H1 (cell line): ENCODE measurements around the gene TP53TG3. TPM values are rescaled to one million over a fixed set of nuclear protein-coding genes. Genes with fewer than 3 reads are reported as not detected.
"Not testable (repeated sequence)": the region's sequence is repeated elsewhere in the genome, so short reads cannot be mapped to it uniquely, and the experiment has no call there.

Experiments
- CTCF ChIA-PET: fragments of 300-600 bp; sonication (Branson Sonifier 250); formaldehyde crosslinking; loops from one replicate; lab custom pipeline; 2021; ENCODE audit not compliant: partially characterized antibody; lab: Charles Lee
- POLR2A ChIA-PET: fragments of 300-600 bp; sonication (Branson Sonifier 250); formaldehyde crosslinking; loops from one replicate; lab custom pipeline; 2021; ENCODE audit warnings: inconsistent platforms; ENCODE audit not compliant: partially characterized antibody; lab: Charles Lee
- DNase-seq, 2 experiments: peaks; one replicate each; pipeline versions ENCODE4 v3.0.0 to v3.0.0-alpha.2; 2010 to 2022; ENCODE audit warnings: low spot score in 2 of 2, low read depth in 1 of 2, mixed read lengths in 1 of 2
- FAIRE-seq: peaks from 2 replicates; lab custom pipeline; 2011; peaks lifted over from hg19 to GRCh38; lab: Jason Lieb, UNC
- H2AFZ ChIP-seq: 2 replicates; pipeline ENCODE4 v1.8.1; 2012; ENCODE audit warnings: low read length, inconsistent platforms
- H2AK5ac ChIP-seq: 2 replicates; pipeline ENCODE4 v1.6.1; 2013; ENCODE audit warnings: low read depth, low read length
- H2BK120ac ChIP-seq: replicated peaks from 2 replicates; pipeline ENCODE3; 2013; ENCODE audit warnings: low read depth, low read length, inconsistent platforms
- H2BK12ac ChIP-seq: 2 replicates; pipeline ENCODE4 v1.6.1; 2013; ENCODE audit warnings: low read depth, low read length
- H2BK15ac ChIP-seq: 2 replicates; pipeline ENCODE4 v1.6.1; 2013; ENCODE audit warnings: low read length
- H2BK20ac ChIP-seq: 2 replicates; pipeline ENCODE4 v1.6.1; 2013; ENCODE audit warnings: low read length
- H2BK5ac ChIP-seq: 2 replicates; pipeline ENCODE4 v1.6.1; 2013; ENCODE audit warnings: low read depth, low read length
- H3K14ac ChIP-seq: 2 replicates; pipeline ENCODE4 v1.6.1; 2013; ENCODE audit warnings: inconsistent platforms; ENCODE audit not compliant: insufficient read length
- H3K18ac ChIP-seq: 2 replicates; pipeline ENCODE4 v1.6.1; 2013; ENCODE audit warnings: low read length; ENCODE audit errors: extremely low read depth
- H3K23ac ChIP-seq: 2 replicates; pipeline ENCODE4 v1.6.1; 2013; ENCODE audit warnings: inconsistent platforms; ENCODE audit not compliant: insufficient read length
- H3K23me2 ChIP-seq: 2 replicates; pipeline ENCODE4 v1.6.1; 2013; ENCODE audit warnings: low read depth, low read length
- H3K27ac ChIP-seq: 2 replicates; pipeline ENCODE4 v1.6.1; 2011; ENCODE audit warnings: low read depth, low read length, inconsistent platforms
- H3K27me3 ChIP-seq, 4 experiments: replicated peaks in 1 of 4; 1 replicate in 1 of 4; 2 replicates in 3 of 4; pipeline versions ENCODE4 v1.6.1 to v1.8.1; 2011 to 2013; ENCODE audit warnings: low read length in 3 of 4, mild to moderate bottlenecking in 3 of 4, inconsistent platforms in 2 of 4, mixed read lengths in 2 of 4, moderate library complexity in 1 of 4; ENCODE audit not compliant: control insufficient read depth in 3 of 4, insufficient read depth in 3 of 4; ENCODE audit errors: extremely low read depth in 1 of 4
- H3K36me3 ChIP-seq, 4 experiments: 2 replicates each; pipeline versions ENCODE4 v1.6.1 to v1.8.1; 2011 to 2013; ENCODE audit warnings: mild to moderate bottlenecking in 4 of 4, low read length in 3 of 4, moderate library complexity in 2 of 4, control low read depth in 1 of 4, inconsistent platforms in 1 of 4; ENCODE audit not compliant: insufficient read depth in 4 of 4, control insufficient read depth in 2 of 4
- H3K4ac ChIP-seq: replicated peaks from 2 replicates; pipeline ENCODE3; 2013; ENCODE audit warnings: low read length, low read depth, mixed read lengths, inconsistent platforms; ENCODE audit not compliant: insufficient read length
- H3K4me1 ChIP-seq, 4 experiments: replicated peaks in 1 of 4; 1 replicate in 1 of 4; 2 replicates in 3 of 4; pipeline versions ENCODE4 v1.6.1 to v1.8.1; 2011 to 2013; ENCODE audit warnings: low read length in 3 of 4, inconsistent platforms in 2 of 4, mixed read lengths in 1 of 4; ENCODE audit not compliant: insufficient read depth in 4 of 4, control insufficient read depth in 3 of 4
- H3K4me2 ChIP-seq, 2 experiments: 2 replicates each; pipeline versions ENCODE4 v1.6.1 to v1.8.1; 2011 to 2013; ENCODE audit warnings: low read depth in 2 of 2, low read length in 2 of 2, control low read depth in 1 of 2, inconsistent platforms in 1 of 2, mild to moderate bottlenecking in 1 of 2; ENCODE audit not compliant: insufficient read depth in 1 of 2
- H3K4me3 ChIP-seq, 4 experiments: fragments of 200-600, 300-600 bp in 1 of 4; sonication (generic), shearing (Covaris generic), sonication (Bioruptor Twin) in 1 of 4; 2 replicates each; pipeline versions ENCODE4 v1.5.1 to v1.8.1; 2011 to 2016; ENCODE audit warnings: low read length in 4 of 4, low read depth in 3 of 4, control low read depth in 2 of 4, inconsistent platforms in 2 of 4, mild to moderate bottlenecking in 2 of 4, mixed read lengths in 1 of 4, moderate library complexity in 1 of 4; ENCODE audit not compliant: insufficient read depth in 2 of 4; ENCODE audit errors: extremely low read depth in 1 of 4
- H3K56ac ChIP-seq: replicated peaks from 2 replicates; pipeline ENCODE3; 2013; ENCODE audit warnings: low read depth, mild to moderate bottlenecking, mixed read lengths, low read length, inconsistent platforms; ENCODE audit not compliant: insufficient read length
- H3K79me1 ChIP-seq: 2 replicates; pipeline ENCODE4 v1.6.1; 2013; ENCODE audit warnings: low read depth, low read length, control low read depth
- H3K79me2 ChIP-seq, 2 experiments: 2 replicates each; pipeline versions ENCODE4 v1.6.1 to v1.8.1; 2012 to 2013; ENCODE audit warnings: low read length in 2 of 2, mild to moderate bottlenecking in 2 of 2, inconsistent platforms in 1 of 2; ENCODE audit not compliant: insufficient read depth in 2 of 2, control insufficient read depth in 1 of 2
- H3K9ac ChIP-seq, 4 experiments: replicated peaks in 1 of 4; 1 replicate in 1 of 4; 2 replicates in 3 of 4; pipeline versions ENCODE4 v1.6.1 to v1.8.1; 2011 to 2013; ENCODE audit warnings: low read depth in 3 of 4, low read length in 3 of 4, control low read depth in 2 of 4, mild to moderate bottlenecking in 2 of 4, moderate library complexity in 2 of 4, inconsistent platforms in 1 of 4; ENCODE audit errors: extremely low read depth in 1 of 4
- H3K9me3 ChIP-seq, 2 experiments: 2 replicates each; pipeline versions ENCODE4 v1.6.1 to v1.8.1; 2012 to 2013; ENCODE audit warnings: mild to moderate bottlenecking in 2 of 2, moderate library complexity in 2 of 2, control low read depth in 1 of 2, inconsistent platforms in 1 of 2, low read depth in 1 of 2, low read length in 1 of 2, mixed read lengths in 1 of 2; ENCODE audit not compliant: insufficient read depth in 2 of 2
- H4K20me1 ChIP-seq, 2 experiments: replicated peaks in 1 of 2; 2 replicates each; pipeline versions ENCODE3 to v1.8.1; 2011 to 2013; ENCODE audit warnings: inconsistent platforms in 2 of 2, low read length in 2 of 2, mild to moderate bottlenecking in 1 of 2; ENCODE audit not compliant: insufficient read depth in 2 of 2, control insufficient read depth in 1 of 2
- H4K5ac ChIP-seq: 2 replicates; pipeline ENCODE4 v1.6.1; 2013; ENCODE audit warnings: low read length, low read depth, mixed read lengths, inconsistent platforms; ENCODE audit not compliant: insufficient read length
- H4K8ac ChIP-seq: 2 replicates; pipeline ENCODE4 v1.8.0; 2013; ENCODE audit warnings: mild to moderate bottlenecking, moderate library complexity, low read length, inconsistent platforms; ENCODE audit not compliant: insufficient read depth; ENCODE audit errors: extremely low read depth
- H4K91ac ChIP-seq: replicated peaks from 2 replicates; pipeline ENCODE3; 2013; ENCODE audit warnings: low read length, mixed read lengths, inconsistent platforms; ENCODE audit not compliant: insufficient read length
- WGBS, 2 experiments: shearing (Covaris generic) in 1 of 2; methylation state at CpG; one replicate each; pipeline versions ENCODE4 v1.1.6 to v1.1.7; 2013 to 2015; ENCODE audit warnings: low lambda C conversion rate in 2 of 2, mixed read lengths in 2 of 2, inconsistent platforms in 1 of 2, low coverage in 1 of 2, missing lambda C conversion rate in 1 of 2; ENCODE audit not compliant: insufficient replicate concordance in 2 of 2, insufficient coverage in 1 of 2, insufficient read length in 1 of 2; ENCODE audit errors: extremely low coverage in 1 of 2, missing lambda C conversion rate in 1 of 2; 5-methylcytosine and 5-hydroxymethylcytosine counted together
- polyA plus RNA-seq, 7 experiments: library from polyadenylated mRNA; depleted of rRNA in 3 of 7; stranded (reverse) in 5 of 7; unstranded in 2 of 7; fragments of >200 nt in 5 of 7; fragments of 200-250 nt in 2 of 7; gene quantifications; 1 replicate in 5 of 7; 2 replicates in 1 of 7; 4 replicates in 1 of 7; pipeline versions ENCODE4 v1.2.1 to v1.2.3, GENCODE V29; 2011 to 2013; ENCODE audit warnings: missing spikeins in 2 of 7, mixed read lengths in 2 of 7
- total RNA-seq: library from RNA; stranded (reverse); fragmentation: NEBNext Ultra II Directional; extraction: Animal tissue kit (Norgen Biotek cat#: 25700); gene quantifications from 2 replicates; pipeline ENCODE4 v1.2.1, GENCODE V29; 2021

The TP53TG3 gene
- total and polyA plus RNA-seq, 2 of the 8 experiments (the other 6 are each of a cell fraction or from before 2014, with no cell fraction given), result not detected

GRCh38 chr16:32647562-32647961 is 28.4 kb downstream of the TP53TG3 start:
- H3K4ac ChIP-seq, H2BK20ac ChIP-seq, H2BK15ac ChIP-seq, DNase-seq, H2AK5ac ChIP-seq, H3K9me3 ChIP-seq, H3K4me2 ChIP-seq, H3K79me2 ChIP-seq, H2BK5ac ChIP-seq, CTCF ChIA-PET, H4K8ac ChIP-seq, H2BK120ac ChIP-seq, POLR2A ChIA-PET, H4K5ac ChIP-seq, FAIRE-seq, H3K23ac ChIP-seq, H4K20me1 ChIP-seq, H2BK12ac ChIP-seq, H3K4me3 ChIP-seq, H3K4me1 ChIP-seq, H3K27ac ChIP-seq, H4K91ac ChIP-seq, H3K56ac ChIP-seq, H3K36me3 ChIP-seq, H3K23me2 ChIP-seq, H3K79me1 ChIP-seq, H2AFZ ChIP-seq, H3K14ac ChIP-seq, H3K18ac ChIP-seq, H3K9ac ChIP-seq, H3K27me3 ChIP-seq: not testable (repeated sequence)
- no CpG with 5 or more reads among the region's 1 CpG for WGBS, 2 experiments

DNA sequence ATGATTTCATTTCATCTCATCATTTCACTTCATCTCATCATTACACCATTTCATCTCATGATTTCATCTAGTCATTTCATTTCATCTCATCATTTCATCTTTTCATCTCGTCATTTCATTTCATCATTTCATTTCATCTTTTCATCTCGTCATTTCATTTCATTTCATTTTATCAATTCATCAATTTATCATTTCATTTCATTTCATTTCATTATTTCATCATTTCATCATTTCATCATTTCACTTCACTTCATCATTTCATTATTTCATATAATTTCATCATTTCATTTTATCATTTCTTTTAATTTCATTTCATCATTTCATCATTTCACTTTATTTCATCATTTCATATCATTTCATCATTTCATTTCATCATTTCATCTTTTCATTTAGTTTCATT is 29.2 kb downstream of the TP53TG3 start:
- FAIRE-seq, POLR2A ChIA-PET: not testable (repeated sequence)
- WGBS, 2 experiments, result 100% methylated on average over 1 of the region's 2 CpGs; no CpG with 5 or more reads in 1 of the 2 experiments

More for the DNA sequence above, 29.2 kb downstream of the TP53TG3 start:
- H3K79me2 ChIP-seq, H3K4me3 ChIP-seq, DNase-seq, H2BK20ac ChIP-seq, H3K23ac ChIP-seq, H2BK5ac ChIP-seq, H2AK5ac ChIP-seq, H2BK12ac ChIP-seq, H3K27me3 ChIP-seq, H2BK120ac ChIP-seq, H3K4me2 ChIP-seq, H3K23me2 ChIP-seq, H4K91ac ChIP-seq, H4K5ac ChIP-seq, H3K14ac ChIP-seq, H4K8ac ChIP-seq, H3K79me1 ChIP-seq, H4K20me1 ChIP-seq, H3K4ac ChIP-seq, H2BK15ac ChIP-seq, H3K27ac ChIP-seq, H3K18ac ChIP-seq, H3K36me3 ChIP-seq, CTCF ChIA-PET, H3K4me1 ChIP-seq, H2AFZ ChIP-seq, H3K9me3 ChIP-seq, H3K56ac ChIP-seq, H3K9ac ChIP-seq: not testable (repeated sequence)
